HEK293 (cell line): ENCODE measurements around the gene CACNA1C.

Experiments used
- CTCF ChIP-seq: fragments of 450-650 bp; formaldehyde crosslinking; IDR thresholded peaks from 2 replicates; pipeline ENCODE4 v1.5.1; 2016; ENCODE audit warnings: missing biosample characterization, missing genetic modification characterization
- EGR2 ChIP-seq: fragments of 450-650 bp; formaldehyde crosslinking; IDR thresholded peaks from 2 replicates; pipeline ENCODE4 v1.5.1; 2016; ENCODE audit warnings: low read depth, missing biosample characterization, missing genetic modification characterization
- GLI4 ChIP-seq: fragments of 450-650 bp; formaldehyde crosslinking; IDR thresholded peaks from 2 replicates; pipeline ENCODE4 v1.5.1; 2016; ENCODE audit warnings: missing biosample characterization, missing genetic modification characterization
- PRDM10 ChIP-seq: fragments of 450-650 bp; formaldehyde crosslinking; IDR thresholded peaks from 2 replicates; pipeline ENCODE4 v1.5.1; 2016; ENCODE audit warnings: missing biosample characterization, missing genetic modification characterization
- REST ChIP-seq: fragments of 450-650 bp; formaldehyde crosslinking; IDR thresholded peaks from 2 replicates; pipeline ENCODE4 v1.5.1; 2016; ENCODE audit warnings: missing biosample characterization, missing genetic modification characterization
- ZNF501 ChIP-seq: fragments of 450-650 bp; formaldehyde crosslinking; IDR thresholded peaks from 2 replicates; pipeline ENCODE4 v1.5.1; 2016; ENCODE audit warnings: missing biosample characterization, missing genetic modification characterization
- ZNF571 ChIP-seq: fragments of 450-650 bp; formaldehyde crosslinking; IDR thresholded peaks from 2 replicates; pipeline ENCODE4 v1.5.0; 2017; ENCODE audit warnings: missing biosample characterization, missing genetic modification characterization

- TF ChIP-seq CTCF (tag by site-specific recombination) (no peak), GLI4 (tag by site-specific recombination) (no peak), REST (no peak), ZNF501 (tag by site-specific recombination) (no peak), EGR2 (no peak), ZNF571 (tag by site-specific recombination) (no peak), PRDM10 (tag by site-specific recombination) (no peak)
Observed at GRCh38 chr12:2393016-2393415, 340.2 kb downstream of the CACNA1C start.
